ENCODE results near the gene NRXN3. TPM values are rescaled to one million over a fixed set of nuclear protein-coding genes. Genes with fewer than 3 reads are reported as not detected.

The NRXN3 gene
- total and polyA plus RNA-seq, 2 experiments from 2014 or later = 1.0 to 1.8 TPM

DNA sequence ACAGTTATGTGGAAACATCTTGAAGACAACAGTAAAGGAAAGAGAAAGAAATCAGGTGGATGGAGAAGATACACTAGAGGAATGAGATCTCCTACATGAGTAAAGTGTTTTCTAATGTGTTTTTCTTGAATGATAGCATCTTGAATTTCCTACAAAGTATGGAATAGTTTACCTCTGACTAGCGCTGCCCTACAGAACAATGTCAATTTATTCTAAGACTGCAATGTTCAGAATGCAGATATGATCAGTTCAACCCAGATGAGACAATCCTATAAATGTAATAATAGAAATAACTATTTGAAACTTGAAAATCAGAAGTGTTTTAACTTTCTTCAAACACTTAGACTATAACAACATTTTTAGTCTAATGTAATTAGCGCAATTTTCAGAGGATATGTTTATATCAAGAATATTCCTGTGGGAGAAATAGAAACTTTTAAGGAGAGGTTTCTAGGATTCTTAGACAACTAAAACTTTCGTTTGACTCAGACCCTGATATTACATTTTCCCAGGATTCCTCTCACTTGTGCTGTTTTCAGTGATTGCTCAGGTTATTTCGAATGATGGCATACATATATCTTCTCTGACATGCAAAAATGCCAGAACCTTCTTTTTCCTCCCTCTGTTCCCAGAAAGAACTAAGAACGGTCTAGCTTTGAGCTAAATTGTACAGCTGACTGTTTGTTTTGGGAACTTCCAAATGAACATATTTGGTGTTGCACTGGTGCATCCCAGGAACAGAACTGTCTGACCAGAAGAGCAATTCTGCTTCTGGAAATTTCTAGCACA, 1023.7 kb downstream of the NRXN3 start:
- H3K4me3 ChIP-seq = no peak overlapping the region
- ATAC-seq = no peak
- H3K27ac Mint-ChIP-seq = no peak overlapping the region

More for the DNA sequence above, 1023.7 kb downstream of the NRXN3 start:
- Mint-ChIP-seq H3K9me3 (no peaks in the 10 kb centered on the region; the same call in 2 of the 3 replicates), H3K4me1 (peaks cover 7% of the 10 kb centered on the region), H3K36me3 (ENCODE audit: low read depth) (no peaks in the 10 kb centered on the region), H3K4me3 (no peak overlapping the region), H3K27me3 (ENCODE audit: insufficient read depth, low read depth, poor library complexity) (no peaks in the 10 kb centered on the region)
- no peaks in the 10 kb centered on the region; the same call in 1 of the 2 replicates for H3K4me1 ChIP-seq (ENCODE audit: insufficient read depth)
- H3K36me3 ChIP-seq (ENCODE audit: insufficient read depth) = no peaks in the 10 kb centered on the region
- DNase-seq (ENCODE audit: low spot score) = no peak
- no peaks in the 10 kb centered on the region for H4K20me1 ChIP-seq (replicated peaks; ENCODE audit: insufficient read depth)
- no peaks in the 10 kb centered on the region for H3K9me2 ChIP-seq (ENCODE audit: insufficient read depth)
- TF ChIP-seq ZNF462 (CRISPR knock-in tag; IDR thresholded peaks at IDR 0.05) = no peak
- no peak for TF ChIP-seq NANOG (IDR thresholded peaks at IDR 0.05; ENCODE audit: borderline replicate concordance)
- TF ChIP-seq CREB1 (CRISPR knock-in tag; IDR thresholded peaks at IDR 0.05; ENCODE audit: low read depth) = no peak
- no peak for TF ChIP-seq JUNB (IDR thresholded peaks at IDR 0.05; ENCODE audit: unreplicated experiment)
- no peak for TF ChIP-seq POLR2AphosphoS5 (IDR thresholded peaks at IDR 0.05; ENCODE audit: low read depth)
- H3F3A ChIP-seq (replicated peaks; ENCODE audit: low read depth) = no peaks in the 10 kb centered on the region
- no peaks in the 10 kb centered on the region for H3K79me2 ChIP-seq (replicated peaks; ENCODE audit: insufficient read depth)
- H3K27me3 ChIP-seq (ENCODE audit: insufficient read depth) = no peaks in the 10 kb centered on the region
- H2AFZ ChIP-seq = no peak overlapping the region
- no peak overlapping the region for H3K4me2 ChIP-seq
- no peak overlapping the region for H3K27ac ChIP-seq (ENCODE audit: low read depth)

Measured in GM23338 (cell line).